HepG2 (cell line): ENCODE measurements around the gene SRBD1. TPM values are rescaled to one million over a fixed set of nuclear protein-coding genes. Genes with fewer than 3 reads are reported as not detected.

Source experiments
- ATF7-NPFF ChIP-seq: sonication (generic); formaldehyde crosslinking; IDR thresholded peaks from 2 replicates; pipeline ENCODE4 v1.8.1; 2023; ENCODE audit warnings: mild to moderate bottlenecking, low read depth, missing genetic modification reagents, moderate library complexity
- NR2F1 ChIP-seq, 2 experiments: fragments of 450-650 bp in 1 of 2; formaldehyde crosslinking in 1 of 2; IDR thresholded peaks; 2 replicates each; pipeline versions ENCODE4 v1.5.0 to v1.6.1; 2016 to 2020; ENCODE audit warnings: mild to moderate bottlenecking in 1 of 2, missing compliant biosample characterization in 1 of 2, missing genetic modification reagents in 1 of 2, moderate library complexity in 1 of 2
- U2AF2 ChIP-seq: fragments of 200-400 bp; formaldehyde crosslinking; IDR thresholded peaks from 2 replicates; pipeline ENCODE4 v1.6.1; 2017; ENCODE audit warnings: low read depth, mild to moderate bottlenecking, low read length
- ZBTB21 ChIP-seq: sonication (generic); formaldehyde crosslinking; IDR thresholded peaks from 2 replicates; pipeline ENCODE4 v1.4.0; 2020; ENCODE audit warnings: missing genetic modification reagents
- ZFYVE20 ChIP-seq: sonication (generic); formaldehyde crosslinking; IDR thresholded peaks from 2 replicates; pipeline ENCODE4 v1.8.0; 2023; ENCODE audit warnings: low read depth, mild to moderate bottlenecking, moderate library complexity, missing genetic modification reagents, borderline replicate concordance
- ZNF143 ChIP-seq: sonication (generic); formaldehyde crosslinking; IDR thresholded peaks from 2 replicates; pipeline ENCODE4 v1.4.0; 2020; ENCODE audit warnings: missing genetic modification reagents
- ZNF331 ChIP-seq: sonication (generic); formaldehyde crosslinking; IDR thresholded peaks from 2 replicates; pipeline ENCODE4 v1.4.0; 2020; ENCODE audit warnings: missing genetic modification reagents
- ZNF780A ChIP-seq: sonication (generic); formaldehyde crosslinking; IDR thresholded peaks from 2 replicates; pipeline ENCODE4 v1.8.0; 2022; ENCODE audit warnings: mild to moderate bottlenecking, missing genetic modification reagents, moderate library complexity
- polyA plus RNA-seq, 8 experiments: library from polyadenylated mRNA; depleted of rRNA in 3 of 8; stranded (reverse) in 7 of 8; unstranded in 1 of 8; fragments of >200 nt; fragmentation: Illumina TruSeq in 4 of 8; extraction: Trizol in 4 of 8; gene quantifications; 2 replicates each; pipeline versions ENCODE4 v1.2.1 to v1.2.3, GENCODE V29; 2011 to 2016; ENCODE audit warnings: low read depth in 4 of 8, missing spikeins in 1 of 8, mixed read lengths in 1 of 8; ENCODE audit not compliant: insufficient read depth in 1 of 8
- total RNA-seq, 5 experiments: library from RNA; depleted of rRNA; stranded (reverse); fragments of >200 nt; fragmentation: Illumina TruSeq; extraction: Trizol; gene quantifications; 2 replicates each; pipeline ENCODE4 v1.2.3, GENCODE V29; 2016; ENCODE audit warnings: low read depth in 1 of 5
- TF ChIP-seq, protein P1 (sequence below): sonication (generic); formaldehyde crosslinking; IDR thresholded peaks from 2 replicates; pipeline ENCODE4 v1.5.1; 2020; ENCODE audit warnings: mild to moderate bottlenecking, moderate library complexity, missing genetic modification reagents
- TF ChIP-seq, protein P2 (sequence below): sonication (generic); formaldehyde crosslinking; conservative IDR thresholded peaks from 2 replicates; pipeline ENCODE4 v1.5.0; 2020; ENCODE audit warnings: missing genetic modification reagents
- TF ChIP-seq, protein P3 (sequence below): sonication (generic); formaldehyde crosslinking; IDR thresholded peaks from 2 replicates; pipeline ENCODE4 v1.9.0; 2021; ENCODE audit warnings: missing genetic modification reagents, borderline replicate concordance
- TF ChIP-seq, protein P4 (sequence below): IDR thresholded peaks from 2 replicates; pipeline ENCODE4 v1.6.1; 2016; ENCODE audit warnings: low read depth, missing genetic modification reagents, missing compliant biosample characterization
- TF ChIP-seq, protein P5 (sequence below): sonication (generic); formaldehyde crosslinking; IDR thresholded peaks from 2 replicates; pipeline ENCODE4 v1.9.0; 2022; ENCODE audit warnings: missing genetic modification reagents, mild to moderate bottlenecking, borderline replicate concordance
- TF ChIP-seq, protein P6 (sequence below): IDR thresholded peaks from 2 replicates; pipeline ENCODE4 v1.6.1; 2016; ENCODE audit warnings: mild to moderate bottlenecking, missing biosample characterization, missing genetic modification reagents

SRBD1 gene
- total and polyA plus RNA-seq, 2 of the 13 experiments (the other 11 are each of a cell fraction or from before 2014, with no cell fraction given) = 3.2 to 23.9 TPM

DNA sequence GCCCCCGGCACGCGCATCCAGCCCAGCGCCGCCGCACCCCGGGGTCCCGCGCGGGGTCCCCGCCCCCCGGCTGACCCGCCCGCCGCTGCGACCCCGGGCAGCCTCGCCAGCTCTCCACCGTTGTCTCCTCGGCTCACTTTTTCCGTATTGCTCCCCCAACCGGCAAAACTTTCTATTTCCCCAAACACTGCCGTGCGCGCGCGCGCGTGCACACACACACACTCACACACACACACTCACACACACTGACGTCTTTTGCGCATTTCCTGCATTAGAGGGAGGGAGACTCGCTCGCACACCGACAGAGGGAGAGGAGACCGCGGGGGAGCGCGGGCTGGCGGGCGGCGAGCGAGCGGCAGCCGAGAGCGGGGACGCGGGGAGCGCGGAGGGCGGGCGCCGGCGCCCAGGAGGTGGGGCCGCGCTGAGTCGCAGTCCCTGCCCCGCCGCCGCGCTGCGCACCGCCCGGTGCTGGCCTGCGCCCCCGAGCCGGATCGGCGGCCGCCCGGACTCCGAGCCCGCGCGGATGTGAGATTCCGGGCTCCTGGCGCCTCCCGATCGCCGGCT is 39.9 kb upstream of the SRBD1 start (continued):
- TF ChIP-seq, protein P1, sequence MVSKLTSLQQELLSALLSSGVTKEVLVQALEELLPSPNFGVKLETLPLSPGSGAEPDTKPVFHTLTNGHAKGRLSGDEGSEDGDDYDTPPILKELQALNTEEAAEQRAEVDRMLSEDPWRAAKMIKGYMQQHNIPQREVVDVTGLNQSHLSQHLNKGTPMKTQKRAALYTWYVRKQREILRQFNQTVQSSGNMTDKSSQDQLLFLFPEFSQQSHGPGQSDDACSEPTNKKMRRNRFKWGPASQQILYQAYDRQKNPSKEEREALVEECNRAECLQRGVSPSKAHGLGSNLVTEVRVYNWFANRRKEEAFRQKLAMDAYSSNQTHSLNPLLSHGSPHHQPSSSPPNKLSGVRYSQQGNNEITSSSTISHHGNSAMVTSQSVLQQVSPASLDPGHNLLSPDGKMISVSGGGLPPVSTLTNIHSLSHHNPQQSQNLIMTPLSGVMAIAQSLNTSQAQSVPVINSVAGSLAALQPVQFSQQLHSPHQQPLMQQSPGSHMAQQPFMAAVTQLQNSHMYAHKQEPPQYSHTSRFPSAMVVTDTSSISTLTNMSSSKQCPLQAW (CRISPR knock-in tag) = peak; percentile 70; the same call in 1 of the 2 replicates
- TF ChIP-seq U2AF2 (no peak), ZBTB21 (CRISPR knock-in tag) (no peak), ZNF331 (CRISPR knock-in tag) (peak; percentile 69; the same call in 1 of the 2 replicates), ATF7-NPFF (CRISPR knock-in tag) (peak; percentile 87), ZNF780A (peak; percentile 80; the same call in 1 of the 2 replicates), ZFYVE20 (CRISPR knock-in tag) (no peak), NR2F1 (CRISPR knock-in tag; IDR thresholded peaks at IDR 0.05) (no peak), ZNF143 (CRISPR knock-in tag) (0 out of 2 replicates have a peak, but pooled peaks have one; percentile 14)
- TF ChIP-seq, protein P2, sequence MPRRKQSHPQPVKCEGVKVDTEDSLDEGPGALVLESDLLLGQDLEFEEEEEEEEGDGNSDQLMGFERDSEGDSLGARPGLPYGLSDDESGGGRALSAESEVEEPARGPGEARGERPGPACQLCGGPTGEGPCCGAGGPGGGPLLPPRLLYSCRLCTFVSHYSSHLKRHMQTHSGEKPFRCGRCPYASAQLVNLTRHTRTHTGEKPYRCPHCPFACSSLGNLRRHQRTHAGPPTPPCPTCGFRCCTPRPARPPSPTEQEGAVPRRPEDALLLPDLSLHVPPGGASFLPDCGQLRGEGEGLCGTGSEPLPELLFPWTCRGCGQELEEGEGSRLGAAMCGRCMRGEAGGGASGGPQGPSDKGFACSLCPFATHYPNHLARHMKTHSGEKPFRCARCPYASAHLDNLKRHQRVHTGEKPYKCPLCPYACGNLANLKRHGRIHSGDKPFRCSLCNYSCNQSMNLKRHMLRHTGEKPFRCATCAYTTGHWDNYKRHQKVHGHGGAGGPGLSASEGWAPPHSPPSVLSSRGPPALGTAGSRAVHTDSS (CRISPR knock-in tag) = no peak
- TF ChIP-seq, protein P3, sequence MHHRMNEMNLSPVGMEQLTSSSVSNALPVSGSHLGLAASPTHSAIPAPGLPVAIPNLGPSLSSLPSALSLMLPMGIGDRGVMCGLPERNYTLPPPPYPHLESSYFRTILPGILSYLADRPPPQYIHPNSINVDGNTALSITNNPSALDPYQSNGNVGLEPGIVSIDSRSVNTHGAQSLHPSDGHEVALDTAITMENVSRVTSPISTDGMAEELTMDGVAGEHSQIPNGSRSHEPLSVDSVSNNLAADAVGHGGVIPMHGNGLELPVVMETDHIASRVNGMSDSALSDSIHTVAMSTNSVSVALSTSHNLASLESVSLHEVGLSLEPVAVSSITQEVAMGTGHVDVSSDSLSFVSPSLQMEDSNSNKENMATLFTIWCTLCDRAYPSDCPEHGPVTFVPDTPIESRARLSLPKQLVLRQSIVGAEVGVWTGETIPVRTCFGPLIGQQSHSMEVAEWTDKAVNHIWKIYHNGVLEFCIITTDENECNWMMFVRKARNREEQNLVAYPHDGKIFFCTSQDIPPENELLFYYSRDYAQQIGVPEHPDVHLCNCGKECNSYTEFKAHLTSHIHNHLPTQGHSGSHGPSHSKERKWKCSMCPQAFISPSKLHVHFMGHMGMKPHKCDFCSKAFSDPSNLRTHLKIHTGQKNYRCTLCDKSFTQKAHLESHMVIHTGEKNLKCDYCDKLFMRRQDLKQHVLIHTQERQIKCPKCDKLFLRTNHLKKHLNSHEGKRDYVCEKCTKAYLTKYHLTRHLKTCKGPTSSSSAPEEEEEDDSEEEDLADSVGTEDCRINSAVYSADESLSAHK (CRISPR knock-in tag) = no peak
- TF ChIP-seq, protein P4, sequence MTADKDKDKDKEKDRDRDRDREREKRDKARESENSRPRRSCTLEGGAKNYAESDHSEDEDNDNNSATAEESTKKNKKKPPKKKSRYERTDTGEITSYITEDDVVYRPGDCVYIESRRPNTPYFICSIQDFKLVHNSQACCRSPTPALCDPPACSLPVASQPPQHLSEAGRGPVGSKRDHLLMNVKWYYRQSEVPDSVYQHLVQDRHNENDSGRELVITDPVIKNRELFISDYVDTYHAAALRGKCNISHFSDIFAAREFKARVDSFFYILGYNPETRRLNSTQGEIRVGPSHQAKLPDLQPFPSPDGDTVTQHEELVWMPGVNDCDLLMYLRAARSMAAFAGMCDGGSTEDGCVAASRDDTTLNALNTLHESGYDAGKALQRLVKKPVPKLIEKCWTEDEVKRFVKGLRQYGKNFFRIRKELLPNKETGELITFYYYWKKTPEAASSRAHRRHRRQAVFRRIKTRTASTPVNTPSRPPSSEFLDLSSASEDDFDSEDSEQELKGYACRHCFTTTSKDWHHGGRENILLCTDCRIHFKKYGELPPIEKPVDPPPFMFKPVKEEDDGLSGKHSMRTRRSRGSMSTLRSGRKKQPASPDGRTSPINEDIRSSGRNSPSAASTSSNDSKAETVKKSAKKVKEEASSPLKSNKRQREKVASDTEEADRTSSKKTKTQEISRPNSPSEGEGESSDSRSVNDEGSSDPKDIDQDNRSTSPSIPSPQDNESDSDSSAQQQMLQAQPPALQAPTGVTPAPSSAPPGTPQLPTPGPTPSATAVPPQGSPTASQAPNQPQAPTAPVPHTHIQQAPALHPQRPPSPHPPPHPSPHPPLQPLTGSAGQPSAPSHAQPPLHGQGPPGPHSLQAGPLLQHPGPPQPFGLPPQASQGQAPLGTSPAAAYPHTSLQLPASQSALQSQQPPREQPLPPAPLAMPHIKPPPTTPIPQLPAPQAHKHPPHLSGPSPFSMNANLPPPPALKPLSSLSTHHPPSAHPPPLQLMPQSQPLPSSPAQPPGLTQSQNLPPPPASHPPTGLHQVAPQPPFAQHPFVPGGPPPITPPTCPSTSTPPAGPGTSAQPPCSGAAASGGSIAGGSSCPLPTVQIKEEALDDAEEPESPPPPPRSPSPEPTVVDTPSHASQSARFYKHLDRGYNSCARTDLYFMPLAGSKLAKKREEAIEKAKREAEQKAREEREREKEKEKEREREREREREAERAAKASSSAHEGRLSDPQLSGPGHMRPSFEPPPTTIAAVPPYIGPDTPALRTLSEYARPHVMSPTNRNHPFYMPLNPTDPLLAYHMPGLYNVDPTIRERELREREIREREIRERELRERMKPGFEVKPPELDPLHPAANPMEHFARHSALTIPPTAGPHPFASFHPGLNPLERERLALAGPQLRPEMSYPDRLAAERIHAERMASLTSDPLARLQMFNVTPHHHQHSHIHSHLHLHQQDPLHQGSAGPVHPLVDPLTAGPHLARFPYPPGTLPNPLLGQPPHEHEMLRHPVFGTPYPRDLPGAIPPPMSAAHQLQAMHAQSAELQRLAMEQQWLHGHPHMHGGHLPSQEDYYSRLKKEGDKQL (CRISPR knock-in tag) = peak; percentile 67; the same call in 1 of the 2 replicates
- TF ChIP-seq, protein P5, sequence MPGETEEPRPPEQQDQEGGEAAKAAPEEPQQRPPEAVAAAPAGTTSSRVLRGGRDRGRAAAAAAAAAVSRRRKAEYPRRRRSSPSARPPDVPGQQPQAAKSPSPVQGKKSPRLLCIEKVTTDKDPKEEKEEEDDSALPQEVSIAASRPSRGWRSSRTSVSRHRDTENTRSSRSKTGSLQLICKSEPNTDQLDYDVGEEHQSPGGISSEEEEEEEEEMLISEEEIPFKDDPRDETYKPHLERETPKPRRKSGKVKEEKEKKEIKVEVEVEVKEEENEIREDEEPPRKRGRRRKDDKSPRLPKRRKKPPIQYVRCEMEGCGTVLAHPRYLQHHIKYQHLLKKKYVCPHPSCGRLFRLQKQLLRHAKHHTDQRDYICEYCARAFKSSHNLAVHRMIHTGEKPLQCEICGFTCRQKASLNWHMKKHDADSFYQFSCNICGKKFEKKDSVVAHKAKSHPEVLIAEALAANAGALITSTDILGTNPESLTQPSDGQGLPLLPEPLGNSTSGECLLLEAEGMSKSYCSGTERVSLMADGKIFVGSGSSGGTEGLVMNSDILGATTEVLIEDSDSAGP = no peak; the same call in 1 of the 2 replicates
- TF ChIP-seq, protein P6, sequence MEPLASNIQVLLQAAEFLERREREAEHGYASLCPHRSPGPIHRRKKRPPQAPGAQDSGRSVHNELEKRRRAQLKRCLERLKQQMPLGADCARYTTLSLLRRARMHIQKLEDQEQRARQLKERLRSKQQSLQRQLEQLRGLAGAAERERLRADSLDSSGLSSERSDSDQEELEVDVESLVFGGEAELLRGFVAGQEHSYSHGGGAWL (CRISPR knock-in tag) = no peak
